GM18873 (cell line): Measurements from ENCODE around the gene RAB43.
A peak's percentile ranks its signal among the peaks of the same experiment; 100 is the strongest.
"Not testable (repeated sequence)": the region's sequence is repeated elsewhere in the genome, so short reads cannot be mapped to it uniquely, and the experiment has no call there.

Experiments
- ATAC-seq: cut with Tn5 transposase; IDR thresholded peaks from one replicate; pipeline ENCODE4 v1.9.1; 2021; ENCODE audit warnings: mild to moderate bottlenecking, moderate library complexity, moderate number of reproducible peaks; ENCODE audit not compliant: unreplicated experiment, low FRiP score

Gene RAB43

GRCh38 chr3:129121792-129122411 lies at the start of gene RAB43:
Gene RAB43 (minus strand): TSS chr3:129121804. CDS start chr3:129121489, 315 bp downstream.
- ATAC-seq = no peak

GRCh38 chr3:129166579-129167332 lies 45.2 kb upstream of the RAB43 start:
- no peak for ATAC-seq

GRCh38 chr3:129165594-129165993 lies 44.0 kb upstream of the RAB43 start:
- not testable (repeated sequence) for ATAC-seq

GRCh38 chr3:129164500-129164899 lies 42.9 kb upstream of the RAB43 start:
- no peak for ATAC-seq

- no peak for ATAC-seq
These were observed 41.4 kb upstream of the RAB43 start for GRCh38 chr3:129162729-129163579.

- ATAC-seq = no peak
These were observed 40.3 kb upstream of the RAB43 start for GRCh38 chr3:129161860-129162271.

- peak; percentile 55 for ATAC-seq
These were observed 39.6 kb upstream of the RAB43 start, which contains the start of gene ISY1 for GRCh38 chr3:129160891-129161859. Gene ISY1 (minus strand): TSS chr3:129161063. CDS start chr3:129160975, 88 bp downstream.

GRCh38 chr3:129144786-129145185 lies 23.2 kb upstream of the RAB43 start:
- no peak for ATAC-seq

- ATAC-seq = not testable (repeated sequence)
These were observed 19.4 kb upstream of the RAB43 start for GRCh38 chr3:129141011-129141410.

GRCh38 chr3:129139911-129140310 lies 18.3 kb upstream of the RAB43 start:
- ATAC-seq = no peak

- not testable (repeated sequence) for ATAC-seq
These were observed 14.7 kb upstream of the RAB43 start for GRCh38 chr3:129136275-129136674.

GRCh38 chr3:129132097-129132866 lies 10.7 kb upstream of the RAB43 start:
- no peak for ATAC-seq

GRCh38 chr3:129131465-129132088 lies 10.0 kb upstream of the RAB43 start:
- no peak for ATAC-seq

GRCh38 chr3:129130291-129130813 lies 8.7 kb upstream of the RAB43 start:
- ATAC-seq = no peak

GRCh38 chr3:129128357-129129155 lies 7.0 kb upstream of the RAB43 start:
- ATAC-seq = no peak

- ATAC-seq = no peak
These were observed 5.2 kb upstream of the RAB43 start for GRCh38 chr3:129126726-129127280.

- no peak for ATAC-seq
These were observed 1.9 kb upstream of the RAB43 start for GRCh38 chr3:129123314-129124060.
